GM19238 (cell line): ENCODE data around the gene VRK1.

Experiments used
- DNase-seq: peaks from one replicate; pipeline ENCODE4 v3.0.0; 2011; ENCODE audit warnings: low spot score; ENCODE audit not compliant: insufficient read length

The VRK1 gene

GRCh38 chr14:96823652-96824051, 26.5 kb downstream of the VRK1 start:
- no peak for DNase-seq

- no peak for DNase-seq
Observed at GRCh38 chr14:96824283-96824682, 27.1 kb downstream of the VRK1 start.

GRCh38 chr14:96826818-96827217, 29.6 kb downstream of the VRK1 start:
- DNase-seq = no peak

DNA sequence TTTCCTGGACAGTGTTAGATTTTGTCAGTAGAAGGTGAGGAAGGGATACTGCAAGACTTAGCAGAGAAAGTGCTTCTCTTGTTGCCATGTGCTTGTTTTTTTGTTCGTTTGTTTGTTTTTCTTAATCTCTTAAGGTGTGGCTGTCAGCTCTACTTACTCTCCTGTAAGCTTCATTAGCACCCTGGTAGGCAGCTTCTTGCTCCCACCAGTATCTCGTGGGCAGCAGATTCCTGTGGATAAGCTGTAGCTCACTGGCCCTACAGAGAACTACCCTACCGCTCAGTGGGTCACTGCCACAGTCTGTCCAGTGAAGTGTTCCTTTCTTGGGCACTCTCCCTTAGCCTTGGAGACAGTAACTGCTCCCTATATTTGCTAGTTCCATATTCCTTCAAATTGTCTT, 30.1 kb downstream of the VRK1 start:
- DNase-seq = no peak

DNA sequence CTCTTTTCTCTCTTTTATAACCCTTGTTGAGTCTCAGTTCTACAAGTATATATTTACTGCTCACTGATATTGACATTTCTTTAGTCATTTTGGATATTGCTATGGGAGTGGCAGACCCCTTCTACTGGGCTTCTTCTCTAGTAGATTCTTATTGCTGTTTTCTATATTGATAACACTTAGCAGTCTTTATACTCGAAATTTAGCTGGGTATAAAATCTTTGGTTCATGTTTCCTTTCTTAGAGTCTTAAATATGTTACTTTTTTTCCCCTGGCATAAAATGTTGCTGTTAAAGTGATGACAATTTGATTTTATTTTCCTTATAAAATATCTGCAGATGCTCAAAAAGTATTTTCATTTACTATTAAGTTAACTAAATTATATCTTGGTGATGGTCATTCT, 32.6 kb downstream of the VRK1 start:
- no peak for DNase-seq

DNA sequence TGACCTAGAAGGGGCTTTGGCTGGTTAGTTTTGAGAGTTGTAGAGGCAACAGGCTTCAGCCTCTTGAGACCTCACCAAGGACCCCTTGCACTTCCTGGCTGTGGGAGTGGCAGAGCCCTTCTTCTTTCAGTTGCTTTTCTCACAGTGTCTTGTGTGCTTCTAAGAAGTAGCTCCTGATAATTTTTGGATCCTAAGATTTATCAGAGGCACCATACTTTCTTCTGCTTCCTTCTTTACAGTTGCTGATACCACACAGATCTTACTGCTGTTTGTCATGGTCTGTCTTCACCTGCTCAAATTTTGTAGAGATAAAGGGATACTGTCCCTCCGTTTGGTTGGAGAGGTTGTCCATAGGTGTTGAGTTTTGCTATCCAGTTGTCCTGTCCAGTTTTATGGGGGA, 33.8 kb downstream of the VRK1 start:
- DNase-seq = no peak

DNA sequence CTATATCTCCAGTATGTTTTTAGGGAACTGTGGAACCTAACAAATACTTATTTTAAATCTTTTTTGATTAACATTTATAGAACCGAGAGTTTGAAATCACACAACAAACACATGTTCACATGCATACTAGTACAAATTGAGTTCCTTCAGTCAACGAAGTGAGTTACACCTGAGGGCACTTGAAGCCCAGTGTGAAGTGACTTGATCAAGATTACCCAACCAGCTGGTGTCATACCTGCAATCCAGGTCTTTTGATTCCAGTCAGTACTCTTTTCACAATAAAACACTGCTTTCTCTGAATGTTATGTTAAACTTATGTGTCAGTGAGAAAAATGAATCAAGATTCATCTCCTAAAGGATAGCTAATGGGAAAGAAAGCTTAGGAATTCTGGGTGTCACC, 35.2 kb downstream of the VRK1 start:
- no peak for DNase-seq

- DNase-seq = no peak
Observed at GRCh38 chr14:96838449-96838848, 41.3 kb downstream of the VRK1 start.

GRCh38 chr14:96839251-96839650, 42.1 kb downstream of the VRK1 start:
- DNase-seq = no peak

GRCh38 chr14:96843137-96843536, 46.0 kb downstream of the VRK1 start:
- DNase-seq = no peak

- DNase-seq = no peak
Observed at GRCh38 chr14:96844857-96845570, 47.8 kb downstream of the VRK1 start.

DNA sequence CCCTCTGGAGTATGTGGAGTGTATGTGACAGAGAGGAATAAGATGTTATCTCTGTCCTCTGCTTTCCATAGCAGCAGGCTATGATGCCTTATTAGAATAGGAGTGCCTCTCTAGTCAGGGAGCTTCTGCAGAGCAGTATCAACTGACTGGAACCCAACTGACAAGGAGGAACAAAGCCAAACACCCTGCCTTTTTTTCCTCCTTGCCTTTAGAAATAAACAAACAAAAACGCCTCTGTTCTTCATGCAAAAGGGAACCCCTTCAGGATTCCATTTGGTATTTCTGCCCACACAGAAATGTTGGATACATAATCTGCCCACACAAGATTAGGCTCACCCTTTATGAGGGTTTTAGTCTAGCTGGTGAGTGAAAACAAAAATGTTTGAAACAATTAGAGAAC, 50.3 kb downstream of the VRK1 start:
- DNase-seq = no peak

DNA sequence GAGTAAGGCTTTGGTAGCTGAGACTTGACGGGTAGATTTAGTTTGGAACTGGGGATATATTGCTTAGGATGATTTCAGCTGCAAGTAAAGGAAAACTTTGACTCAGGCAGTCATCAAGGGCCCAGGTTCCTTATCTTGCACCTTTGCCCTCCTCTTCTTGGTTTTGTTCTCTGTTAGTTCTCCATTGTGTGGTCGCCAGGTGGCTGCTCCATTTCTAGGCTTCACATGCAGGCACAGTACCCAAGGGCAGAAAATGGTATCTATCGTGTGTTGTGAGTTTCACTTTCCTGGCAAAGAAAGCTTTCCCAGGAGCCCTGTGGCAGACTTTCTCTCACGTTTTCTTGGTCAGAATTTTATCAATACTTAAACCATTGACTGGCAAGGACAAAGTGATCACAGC, 50.8 kb downstream of the VRK1 start:
- DNase-seq = no peak

GRCh38 chr14:96849733-96850132, 52.6 kb downstream of the VRK1 start:
- no peak for DNase-seq

DNA sequence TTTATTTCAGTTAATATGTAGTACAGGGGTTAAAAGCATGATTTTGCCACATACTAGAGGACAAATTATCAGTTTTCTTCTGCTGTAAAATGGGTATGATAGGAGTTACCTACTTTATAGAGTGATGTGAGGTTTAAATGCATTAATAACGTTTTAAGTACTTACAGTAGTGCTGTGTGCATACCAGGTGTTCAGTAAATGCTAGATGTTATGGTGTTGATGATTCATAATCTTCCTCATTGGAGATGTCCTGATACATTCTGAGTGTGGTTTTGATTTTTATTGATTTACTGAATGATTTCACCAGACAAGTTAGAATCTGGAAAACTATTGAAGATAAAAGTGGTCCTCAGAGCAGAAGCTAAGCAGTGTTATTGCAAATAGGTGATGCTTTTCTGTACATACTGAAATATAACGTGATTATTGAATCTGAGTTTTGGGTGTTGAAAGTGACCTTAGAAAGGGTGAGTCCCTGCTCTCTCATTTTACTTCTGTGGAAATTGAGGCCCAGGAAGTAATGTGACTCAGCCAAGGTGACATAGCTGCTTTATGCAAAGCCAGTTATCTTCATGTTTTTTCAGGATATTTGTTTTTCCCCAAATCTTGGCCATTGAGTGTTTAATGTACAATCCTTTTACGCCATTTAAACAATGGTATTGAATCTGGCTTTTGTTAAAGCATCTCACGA, 54.7 kb downstream of the VRK1 start:
- no peak for DNase-seq

GRCh38 chr14:96852823-96853422, 55.7 kb downstream of the VRK1 start:
- no peak for DNase-seq

GRCh38 chr14:96858643-96859042, 61.5 kb downstream of the VRK1 start:
- no peak for DNase-seq

GRCh38 chr14:96861568-96862310, 64.6 kb downstream of the VRK1 start:
- DNase-seq = no peak

DNA sequence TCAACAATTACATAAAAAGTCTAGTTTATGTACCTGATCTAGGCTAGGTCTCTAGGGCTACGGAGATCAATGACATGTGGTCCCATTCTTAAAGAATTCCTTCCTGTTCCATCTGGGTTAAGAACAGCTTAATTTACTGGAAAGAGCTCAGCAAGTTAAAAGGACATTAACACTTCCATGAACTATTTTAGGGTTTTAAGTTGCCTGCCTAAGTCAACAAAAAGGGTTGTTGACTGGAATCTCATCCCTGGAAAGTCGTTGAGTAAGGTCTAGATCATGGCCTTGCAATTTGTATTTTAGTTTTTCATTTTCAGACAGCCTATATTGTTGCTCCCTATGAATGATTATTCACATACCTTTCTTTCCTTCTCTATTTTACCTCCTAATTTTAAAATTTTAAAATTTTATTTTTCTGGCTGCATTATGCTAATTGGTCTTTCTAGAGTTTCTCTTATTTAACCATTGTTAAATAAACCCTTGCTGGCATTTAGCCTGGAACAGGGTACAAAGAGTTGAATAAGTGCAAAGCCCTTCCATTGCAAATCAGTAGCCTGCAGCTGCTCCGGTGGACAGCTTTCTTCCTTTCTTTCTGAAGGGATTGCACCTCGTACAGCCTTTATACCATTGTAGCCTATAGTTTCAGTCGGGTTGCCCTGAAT, 66.3 kb downstream of the VRK1 start:
- no peak for DNase-seq

DNA sequence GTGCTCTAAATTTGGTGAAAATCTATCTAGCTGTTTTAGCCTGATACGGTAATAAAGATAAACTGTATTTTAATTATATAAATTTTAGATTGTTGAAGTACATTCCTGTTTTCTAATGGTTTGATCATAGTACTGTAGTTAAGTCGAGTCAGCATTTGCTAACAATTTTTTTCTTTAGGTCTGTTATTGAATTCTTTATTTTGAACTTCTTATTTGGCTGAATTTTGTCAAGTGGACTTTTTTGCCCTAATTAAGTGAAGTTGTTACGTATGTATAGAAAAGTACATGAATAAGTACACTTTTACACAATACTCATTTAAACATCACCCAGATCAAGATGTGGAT, 66.8 kb downstream of the VRK1 start:
- no peak for DNase-seq

DNA sequence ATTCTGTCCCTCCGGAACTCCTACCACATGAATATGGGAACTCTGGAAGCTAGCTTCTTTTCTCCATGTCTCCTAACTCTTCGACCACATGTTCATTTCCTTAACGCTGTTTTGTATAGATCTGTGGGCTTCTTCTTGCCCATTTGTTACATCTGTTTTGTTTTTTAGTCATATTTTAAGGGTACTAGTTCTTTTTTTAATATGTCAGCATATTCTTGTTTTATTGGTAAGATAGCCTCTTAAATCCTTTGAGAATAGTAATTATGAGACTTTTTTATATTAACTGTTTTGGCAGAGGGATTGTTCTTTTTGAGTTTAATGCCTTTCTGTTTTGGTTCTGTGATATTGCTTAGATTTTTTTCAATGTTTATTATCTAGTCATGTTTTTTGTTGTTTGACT, 70.5 kb downstream of the VRK1 start:
- DNase-seq = no peak

DNA sequence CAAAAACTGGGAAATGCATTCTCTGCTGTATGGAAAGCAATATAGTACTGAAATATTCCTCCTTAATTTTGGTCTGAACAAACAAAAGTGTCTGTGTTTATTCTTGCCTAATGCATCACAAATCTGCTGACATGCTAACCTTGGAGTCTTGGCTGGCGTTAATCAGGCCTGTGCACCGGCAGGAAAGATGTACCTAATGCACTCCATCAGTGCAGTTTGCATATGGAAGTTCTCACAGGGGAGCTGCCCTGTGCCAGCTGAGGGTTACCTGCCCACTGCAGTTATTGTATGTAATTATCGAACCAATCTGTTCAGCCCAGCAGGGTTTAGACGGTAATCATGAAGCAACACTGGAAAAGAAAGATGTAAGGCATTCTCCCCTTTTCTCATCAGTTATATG, 76.9 kb downstream of the VRK1 start:
- DNase-seq = no peak
